ENCODE measurements around the gene RBFA. TPM values are rescaled to one million over a fixed set of nuclear protein-coding genes. Genes with fewer than 3 reads are reported as not detected.

Gene RBFA
- total and polyA plus RNA-seq, 2 experiments from 2014 or later, result 33.8 to 43.3 TPM

- TF ChIP-seq, protein P1, sequence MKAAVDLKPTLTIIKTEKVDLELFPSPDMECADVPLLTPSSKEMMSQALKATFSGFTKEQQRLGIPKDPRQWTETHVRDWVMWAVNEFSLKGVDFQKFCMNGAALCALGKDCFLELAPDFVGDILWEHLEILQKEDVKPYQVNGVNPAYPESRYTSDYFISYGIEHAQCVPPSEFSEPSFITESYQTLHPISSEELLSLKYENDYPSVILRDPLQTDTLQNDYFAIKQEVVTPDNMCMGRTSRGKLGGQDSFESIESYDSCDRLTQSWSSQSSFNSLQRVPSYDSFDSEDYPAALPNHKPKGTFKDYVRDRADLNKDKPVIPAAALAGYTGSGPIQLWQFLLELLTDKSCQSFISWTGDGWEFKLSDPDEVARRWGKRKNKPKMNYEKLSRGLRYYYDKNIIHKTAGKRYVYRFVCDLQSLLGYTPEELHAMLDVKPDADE (IDR thresholded peaks at IDR 0.05), result no peak
- TF ChIP-seq NANOG (IDR thresholded peaks at IDR 0.05; ENCODE audit: borderline replicate concordance) (no peak), CTCF (conservative IDR thresholded peaks at IDR 0.05; ENCODE audit: low read depth in 2 of 2) (no peak)
- TF ChIP-seq, protein P2, sequence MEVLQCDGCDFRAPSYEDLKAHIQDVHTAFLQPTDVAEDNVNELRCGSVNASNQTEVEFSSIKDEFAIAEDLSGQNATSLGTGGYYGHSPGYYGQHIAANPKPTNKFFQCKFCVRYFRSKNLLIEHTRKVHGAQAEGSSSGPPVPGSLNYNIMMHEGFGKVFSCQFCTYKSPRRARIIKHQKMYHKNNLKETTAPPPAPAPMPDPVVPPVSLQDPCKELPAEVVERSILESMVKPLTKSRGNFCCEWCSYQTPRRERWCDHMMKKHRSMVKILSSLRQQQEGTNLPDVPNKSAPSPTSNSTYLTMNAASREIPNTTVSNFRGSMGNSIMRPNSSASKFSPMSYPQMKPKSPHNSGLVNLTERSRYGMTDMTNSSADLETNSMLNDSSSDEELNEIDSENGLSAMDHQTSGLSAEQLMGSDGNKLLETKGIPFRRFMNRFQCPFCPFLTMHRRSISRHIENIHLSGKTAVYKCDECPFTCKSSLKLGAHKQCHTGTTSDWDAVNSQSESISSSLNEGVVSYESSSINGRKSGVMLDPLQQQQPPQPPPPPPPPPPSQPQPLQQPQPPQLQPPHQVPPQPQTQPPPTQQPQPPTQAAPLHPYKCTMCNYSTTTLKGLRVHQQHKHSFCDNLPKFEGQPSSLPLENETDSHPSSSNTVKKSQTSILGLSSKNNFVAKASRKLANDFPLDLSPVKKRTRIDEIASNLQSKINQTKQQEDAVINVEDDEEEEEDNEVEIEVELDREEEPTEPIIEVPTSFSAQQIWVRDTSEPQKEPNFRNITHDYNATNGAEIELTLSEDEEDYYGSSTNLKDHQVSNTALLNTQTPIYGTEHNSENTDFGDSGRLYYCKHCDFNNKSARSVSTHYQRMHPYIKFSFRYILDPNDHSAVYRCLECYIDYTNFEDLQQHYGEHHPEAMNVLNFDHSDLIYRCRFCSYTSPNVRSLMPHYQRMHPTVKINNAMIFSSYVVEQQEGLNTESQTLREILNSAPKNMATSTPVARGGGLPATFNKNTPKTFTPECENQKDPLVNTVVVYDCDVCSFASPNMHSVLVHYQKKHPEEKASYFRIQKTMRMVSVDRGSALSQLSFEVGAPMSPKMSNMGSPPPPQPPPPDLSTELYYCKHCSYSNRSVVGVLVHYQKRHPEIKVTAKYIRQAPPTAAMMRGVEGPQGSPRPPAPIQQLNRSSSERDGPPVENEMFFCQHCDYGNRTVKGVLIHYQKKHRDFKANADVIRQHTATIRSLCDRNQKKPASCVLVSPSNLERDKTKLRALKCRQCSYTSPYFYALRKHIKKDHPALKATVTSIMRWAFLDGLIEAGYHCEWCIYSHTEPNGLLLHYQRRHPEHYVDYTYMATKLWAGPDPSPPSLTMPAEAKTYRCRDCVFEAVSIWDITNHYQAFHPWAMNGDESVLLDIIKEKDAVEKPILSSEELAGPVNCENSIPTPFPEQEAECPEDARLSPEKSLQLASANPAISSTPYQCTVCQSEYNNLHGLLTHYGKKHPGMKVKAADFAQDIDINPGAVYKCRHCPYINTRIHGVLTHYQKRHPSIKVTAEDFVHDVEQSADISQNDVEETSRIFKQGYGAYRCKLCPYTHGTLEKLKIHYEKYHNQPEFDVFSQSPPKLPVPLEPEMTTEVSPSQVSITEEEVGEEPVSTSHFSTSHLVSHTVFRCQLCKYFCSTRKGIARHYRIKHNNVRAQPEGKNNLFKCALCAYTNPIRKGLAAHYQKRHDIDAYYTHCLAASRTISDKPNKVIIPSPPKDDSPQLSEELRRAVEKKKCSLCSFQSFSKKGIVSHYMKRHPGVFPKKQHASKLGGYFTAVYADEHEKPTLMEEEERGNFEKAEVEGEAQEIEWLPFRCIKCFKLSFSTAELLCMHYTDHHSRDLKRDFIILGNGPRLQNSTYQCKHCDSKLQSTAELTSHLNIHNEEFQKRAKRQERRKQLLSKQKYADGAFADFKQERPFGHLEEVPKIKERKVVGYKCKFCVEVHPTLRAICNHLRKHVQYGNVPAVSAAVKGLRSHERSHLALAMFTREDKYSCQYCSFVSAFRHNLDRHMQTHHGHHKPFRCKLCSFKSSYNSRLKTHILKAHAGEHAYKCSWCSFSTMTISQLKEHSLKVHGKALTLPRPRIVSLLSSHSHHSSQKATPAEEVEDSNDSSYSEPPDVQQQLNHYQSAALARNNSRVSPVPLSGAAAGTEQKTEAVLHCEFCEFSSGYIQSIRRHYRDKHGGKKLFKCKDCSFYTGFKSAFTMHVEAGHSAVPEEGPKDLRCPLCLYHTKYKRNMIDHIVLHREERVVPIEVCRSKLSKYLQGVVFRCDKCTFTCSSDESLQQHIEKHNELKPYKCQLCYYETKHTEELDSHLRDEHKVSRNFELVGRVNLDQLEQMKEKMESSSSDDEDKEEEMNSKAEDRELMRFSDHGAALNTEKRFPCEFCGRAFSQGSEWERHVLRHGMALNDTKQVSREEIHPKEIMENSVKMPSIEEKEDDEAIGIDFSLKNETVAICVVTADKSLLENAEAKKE (CRISPR knock-in tag; IDR thresholded peaks at IDR 0.05), result no peak
- H3K36me3 Mint-ChIP-seq (ENCODE audit: low read depth), result peaks cover 42% of the 10 kb centered on the region
- Histone ChIP-seq H3K4me1 (ENCODE audit: insufficient read depth) (peaks cover 4% of the 10 kb centered on the region; the same call in 1 of the 2 replicates), H3K4me3 (no peak overlapping the region), H2AFZ (no peak overlapping the region), H4K20me1 (replicated peaks; ENCODE audit: insufficient read depth) (no peaks in the 10 kb centered on the region), H3K27me3 (ENCODE audit: insufficient read depth) (no peaks in the 10 kb centered on the region), H3K36me3 (ENCODE audit: insufficient read depth) (no peaks in the 10 kb centered on the region), H3K79me2 (replicated peaks; ENCODE audit: insufficient read depth) (no peaks in the 10 kb centered on the region), H3K9me2 (ENCODE audit: insufficient read depth) (no peaks in the 10 kb centered on the region), H3K27ac (ENCODE audit: low read depth) (no peak overlapping the region), H3F3A (replicated peaks; ENCODE audit: low read depth) (no peaks in the 10 kb centered on the region), H3K4me2 (no peak overlapping the region)
- H3K4me1 Mint-ChIP-seq, result no peaks in the 10 kb centered on the region
- DNase-seq (ENCODE audit: low spot score), result no peak
- H3K9me3 Mint-ChIP-seq, result peaks cover 84% of the 10 kb centered on the region
- no peak overlapping the region for H3K4me3 Mint-ChIP-seq
- ATAC-seq, result no peak
- H3K27me3 Mint-ChIP-seq (ENCODE audit: insufficient read depth, low read depth, poor library complexity), result peaks cover 10% of the 10 kb centered on the region
- no peak overlapping the region for H3K27ac Mint-ChIP-seq
Measured at GRCh38 chr18:80059945-80060344, 25.7 kb downstream of the RBFA start.
